Measurements from ENCODE around the gene DES. TPM values are rescaled to one million over a fixed set of nuclear protein-coding genes. Genes with fewer than 3 reads are reported as not detected.

DES gene
- total and polyA plus RNA-seq, 2 of the 4 experiments (the other 2 are of a cell fraction), result 4.3 to 4.9 TPM

GRCh38 chr2:219429958-219430606, 11.9 kb downstream of the DES start (continued):
- TF ChIP-seq CHD1 (IDR thresholded peaks at IDR 0.05; ENCODE audit: low read depth, low read length), result no peak

DNA sequence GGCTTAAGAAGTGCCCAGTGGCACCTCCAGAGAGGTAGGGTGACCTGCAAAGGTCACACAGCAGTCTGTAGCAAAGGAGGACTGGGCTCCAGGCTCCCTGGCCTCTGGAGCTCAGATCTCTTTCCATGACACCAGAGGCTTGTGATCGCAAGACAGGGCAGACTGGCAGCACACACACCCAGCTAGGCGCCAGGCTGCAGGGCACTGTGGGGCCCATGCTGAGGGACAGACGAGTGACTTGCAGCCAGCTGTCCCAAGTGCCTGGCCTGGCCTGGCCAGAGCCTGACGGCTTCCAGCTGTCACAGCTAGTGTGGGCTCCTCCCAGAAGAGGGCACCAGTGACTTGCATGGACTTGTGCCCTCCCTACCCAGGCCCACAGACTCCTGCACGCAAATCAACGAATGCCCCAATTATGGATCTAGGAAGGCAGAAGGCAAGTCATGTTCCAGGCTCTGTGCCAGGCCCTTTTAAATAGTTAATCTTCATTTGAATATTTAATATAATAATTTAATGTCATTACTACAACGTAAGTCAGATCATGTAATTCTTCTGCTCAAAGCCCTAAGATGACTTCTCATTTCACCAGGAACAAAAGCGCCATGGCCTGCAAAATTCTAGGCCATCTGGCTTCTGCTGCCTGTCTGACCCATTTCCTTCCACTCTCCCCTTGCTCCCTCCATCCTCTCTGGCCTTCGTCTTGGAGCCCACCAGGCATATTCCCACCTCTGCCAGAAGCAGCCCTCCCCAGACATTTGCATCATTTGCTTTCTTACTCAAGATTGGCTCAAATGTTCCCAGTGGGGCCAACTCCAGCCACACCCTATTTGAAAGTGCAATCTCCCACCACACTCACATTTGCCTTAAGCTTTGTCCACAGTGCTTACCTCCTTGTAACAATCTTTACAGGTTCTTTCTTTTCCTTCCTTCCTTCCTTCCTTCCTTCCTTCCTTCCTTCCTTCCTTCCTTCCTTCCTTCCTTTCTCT, 12.7 kb downstream of the DES start:
- peak overlapping the region; percentile 59; the same call in 1 of the 2 replicates for H3K23ac ChIP-seq (ENCODE audit: low read depth, low read length)
- DNase-seq (peak; percentile 55), ATAC-seq (ENCODE audit: low read depth) (peak; percentile 90)
- no peaks in the 10 kb centered on the region; the same call in 1 of the 2 replicates for H3K27me3 ChIP-seq (ENCODE audit: control insufficient read depth, insufficient read depth, low read length)
- H3K4me3 ChIP-seq (ENCODE audit: insufficient read depth, low read depth, low read length), result no peak overlapping the region
- H4K20me1 ChIP-seq (ENCODE audit: insufficient read depth, low read length), result no peaks in the 10 kb centered on the region
- no TSS peak for BruUV-seq (replicated peaks)
- H3K4ac ChIP-seq (ENCODE audit: low read depth, low read length), result peak overlapping the region; percentile 64
- peak overlapping the region; percentile 6; the same call in 1 of the 2 replicates for H3K18ac ChIP-seq (ENCODE audit: low read depth, low read length)
- peak overlapping the region in 1 of 2 experiments; percentile 67; a peak in 2 of 4 replicates for H4K8ac ChIP-seq (ENCODE audit: low read depth in 2 of 2, low read length in 2 of 2)
- peak overlapping the region; percentile 89 for H2AFZ ChIP-seq (replicated peaks; ENCODE audit: low read length, poor library complexity)
- no peak overlapping the region for H3K4me2 ChIP-seq (ENCODE audit: low read depth, low read length)
- H3K79me1 ChIP-seq (ENCODE audit: low read depth in 1 of 2, low read length in 2 of 2), result no peaks in the 10 kb centered on the region
- peak overlapping the region; percentile 62 for H2AK9ac ChIP-seq (replicated peaks; ENCODE audit: low read depth, low read length, poor library complexity)
- 0 out of 2 replicates have a peak overlapping the region, but pooled peaks have one; percentile 18 for H2BK20ac ChIP-seq (ENCODE audit: low read depth, low read length)
- no peaks in the 10 kb centered on the region for H3K9me3 ChIP-seq (ENCODE audit: control insufficient read depth, insufficient read depth, low read length)
- H3K56ac ChIP-seq (ENCODE audit: extremely low read depth, insufficient read depth, low read length), result no peak overlapping the region
- no peak overlapping the region for H2BK5ac ChIP-seq (ENCODE audit: low read depth, low read length, poor library complexity, severe bottlenecking)
- no peaks in the 10 kb centered on the region for H3K9me1 ChIP-seq (ENCODE audit: insufficient read depth, low read length)
- H3K9ac ChIP-seq (ENCODE audit: low read depth, low read length), result no peak overlapping the region
- 27% methylated on average over 5 of the region's 9 CpGs; no CpG with 5 or more reads in 1 of the 2 experiments for WGBS, 2 experiments (ENCODE audit: extremely low coverage in 2 of 2, insufficient read length in 1 of 2)
- in situ Hi-C loops (cut with MboI; ENCODE audit: low sequenced_read_pairs), result no loop called here
- POLR2A ChIA-PET (ENCODE audit: unreplicated experiment), result no interaction called here
- no peaks in the 10 kb centered on the region for H3K36me3 ChIP-seq (ENCODE audit: control insufficient read depth, insufficient read depth, low read length)
- peak overlapping the region; percentile 70; the same call in 1 of the 2 replicates for H2AK5ac ChIP-seq (ENCODE audit: low read depth, low read length)
- peak overlapping the region; percentile 55 for H3K14ac ChIP-seq (replicated peaks; ENCODE audit: low read depth, low read length)
- H2BK15ac ChIP-seq (ENCODE audit: low read depth, low read length), result no peak overlapping the region
- H4K91ac ChIP-seq (ENCODE audit: insufficient read depth, low read depth, low read length), result no peak overlapping the region
- CTCF ChIA-PET, result interaction anchor here (1.0 to 1.3 kb wide), 4 partner anchors 32 to 99 kb away, joined by 3 read pairs; no protein-coding TSS in a partner anchor
- 0 out of 2 replicates have a peak overlapping the region, but pooled peaks have one; percentile 27 for H4K5ac ChIP-seq (ENCODE audit: low read depth, low read length)
- H3K4me1 ChIP-seq (ENCODE audit: control insufficient read depth, insufficient read depth, low read length), result peaks cover 8% of the 10 kb centered on the region
- no peak overlapping the region for H3K27ac ChIP-seq (ENCODE audit: insufficient read depth, low read length)
- intact Hi-C loops (cut with micrococcal nuclease), result no loop called here
- dilution Hi-C loops (cut with HindIII; ENCODE audit: low sequenced_read_pairs, unreplicated experiment), result no loop called here
- H2BK120ac ChIP-seq (ENCODE audit: low read depth, low read length), result peak overlapping the region; percentile 28; the same call in 1 of the 2 replicates
- peak; percentile 53 for TF ChIP-seq CTCF (conservative IDR thresholded peaks at IDR 0.05; ENCODE audit: low read depth, low read length)
- TF ChIP-seq RAD21 (IDR thresholded peaks at IDR 0.05; ENCODE audit: low read length), result peak; percentile 60
- TF ChIP-seq CEBPB (IDR thresholded peaks at IDR 0.05; ENCODE audit: low read depth, low read length), result no peak
- no peak for TF ChIP-seq MXI1 (IDR thresholded peaks at IDR 0.05; ENCODE audit: borderline replicate concordance, low read depth, low read length)
- TF ChIP-seq NFE2L2 (IDR thresholded peaks at IDR 0.05; ENCODE audit: low read depth, low read length), result no peak
- TF ChIP-seq ELK1 (IDR thresholded peaks at IDR 0.05; ENCODE audit: borderline replicate concordance, low read depth, low read length), result no peak
- TF ChIP-seq MAFK (IDR thresholded peaks at IDR 0.05; ENCODE audit: low read depth, low read length), result no peak
- no peak for TF ChIP-seq USF2 (IDR thresholded peaks at IDR 0.05; ENCODE audit: low read depth, low read length)
